ENCODE measurements around the gene OR8D1. TPM values are rescaled to one million over a fixed set of nuclear protein-coding genes. Genes with fewer than 3 reads are reported as not detected.

OR8D1 gene
- not detected in 2 replicates for total RNA-seq

GRCh38 chr11:124313849-124314248, at the start of gene OR8D1:
OR8D1 (minus strand) TSS chr11:124313949; CDS start chr11:124310766, 3,183 bp downstream.

GRCh38 chr11:124320097-124320496, 6.3 kb upstream of the OR8D1 start, which contains the start of gene OR8D2:
OR8D2 (minus strand) TSS chr11:124320197; CDS start chr11:124320197, 0 bp downstream.

GRCh38 chr11:124256076-124256475, 57.7 kb downstream of the OR8D1 start, which contains the start of gene OR8G5:
OR8G5 (plus strand) TSS chr11:124256376; CDS start chr11:124264932, 8,556 bp downstream.

Other genes starting within 250 kb of the OR8D1 start
- gene VWA5A, start 198.5 kb downstream of the OR8D1 start, total RNA-seq, result 4.8 and 5.8 TPM in 2 replicates
- not detected in 2 replicates for gene OR10D3, start 130.6 kb downstream of the OR8D1 start, total RNA-seq
- gene OR8G1, start 72.9 kb downstream of the OR8D1 start, total RNA-seq, result not detected in 2 replicates
- gene OR8G5, start 57.6 kb downstream of the OR8D1 start, total RNA-seq, result not detected in 2 replicates
- not detected in 2 replicates for gene OR8D2, start 6.2 kb upstream of the OR8D1 start, total RNA-seq
- not detected in 2 replicates for gene OR8B2, start 70.5 kb upstream of the OR8D1 start, total RNA-seq
- gene OR8B3, start 85.1 kb upstream of the OR8D1 start, total RNA-seq, result not detected in 2 replicates
- gene OR8B4, start 110.9 kb upstream of the OR8D1 start, total RNA-seq, result not detected in 2 replicates
- not detected in 2 replicates for gene OR8B8, start 131.7 kb upstream of the OR8D1 start, total RNA-seq
- gene OR8B12, start 229.7 kb upstream of the OR8D1 start, total RNA-seq, result not detected in 2 replicates